Glutamatergic neuron (in vitro differentiated cells): ENCODE measurements around the gene LAD1. TPM values are rescaled to one million over a fixed set of nuclear protein-coding genes. Genes with fewer than 3 reads are reported as not detected.
A peak's percentile ranks its signal among the peaks of the same experiment; 100 is the strongest.

Experiments used
- DNase-seq: peaks from one replicate; pipeline ENCODE4 v3.0.0; 2022
- H3K27ac Mint-ChIP-seq: one replicate; pipeline ENCODE4 v1.8.0; 2020; ENCODE audit warnings: mild to moderate bottlenecking, mixed read lengths, inconsistent platforms; ENCODE audit not compliant: unreplicated experiment
- H3K27me3 Mint-ChIP-seq: one replicate; pipeline ENCODE4 v1.8.0; 2020; ENCODE audit warnings: mild to moderate bottlenecking, moderate library complexity, mixed read lengths, inconsistent platforms; ENCODE audit not compliant: unreplicated experiment
- H3K36me3 Mint-ChIP-seq: one replicate; pipeline ENCODE4 v1.8.0; 2020; ENCODE audit warnings: mild to moderate bottlenecking, mixed read lengths, inconsistent platforms; ENCODE audit not compliant: unreplicated experiment
- H3K4me1 Mint-ChIP-seq: one replicate; pipeline ENCODE4 v1.8.0; 2020; ENCODE audit warnings: mild to moderate bottlenecking, low read depth, mixed read lengths, inconsistent platforms; ENCODE audit not compliant: unreplicated experiment
- H3K4me3 Mint-ChIP-seq: one replicate; pipeline ENCODE4 v1.8.0; 2020; ENCODE audit warnings: mild to moderate bottlenecking, mixed read lengths, inconsistent platforms; ENCODE audit not compliant: unreplicated experiment
- H3K9me3 Mint-ChIP-seq: one replicate; pipeline ENCODE4 v1.8.0; 2020; ENCODE audit warnings: mild to moderate bottlenecking, moderate library complexity, mixed read lengths, inconsistent platforms; ENCODE audit not compliant: unreplicated experiment
- CTCF ChIP-seq: fragments of 200-600 bp; sonication (generic); IDR thresholded peaks from one replicate; pipeline ENCODE4 v1.5.0; 2021; ENCODE audit not compliant: partially characterized antibody, unreplicated experiment
- total RNA-seq: library from RNA; stranded (reverse); fragmentation: NEBNext Ultra II Directional; extraction: Animal tissue kit (Norgen Biotek cat#: 25700); gene quantifications from one replicate; pipeline ENCODE4 v1.2.1, GENCODE V29; 2021; ENCODE audit not compliant: unreplicated experiment

Gene LAD1
- total RNA-seq, 1 donor from 2014 or later = 0.25 TPM

- Mint-ChIP-seq H3K27ac (no peak overlapping the region), H3K4me3 (no peak overlapping the region), H3K27me3 (peaks cover 8% of the 10 kb centered on the region)
These were observed 63.8 kb downstream of the LAD1 start for GRCh38 chr1:201335174-201335870.

GRCh38 chr1:201334325-201335173 lies 64.6 kb downstream of the LAD1 start:
- no peak overlapping the region for H3K27ac Mint-ChIP-seq
- H3K27me3 Mint-ChIP-seq = peaks cover 8% of the 10 kb centered on the region
- H3K4me3 Mint-ChIP-seq = no peak overlapping the region
- DNase-seq = peak; percentile 6
- no peak for TF ChIP-seq CTCF
- H3K4me1 Mint-ChIP-seq = peaks cover 10% of the 10 kb centered on the region
- peaks cover 8% of the 10 kb centered on the region for H3K36me3 Mint-ChIP-seq
- peaks cover 6% of the 10 kb centered on the region for H3K9me3 Mint-ChIP-seq

More at GRCh38 chr1:201335174-201335870, 63.8 kb downstream of the LAD1 start:
- no peak for TF ChIP-seq CTCF
- Mint-ChIP-seq H3K36me3 (peaks cover 8% of the 10 kb centered on the region), H3K9me3 (peaks cover 4% of the 10 kb centered on the region), H3K4me1 (peaks cover 8% of the 10 kb centered on the region)
- DNase-seq = peak; percentile 1

- H3K27ac Mint-ChIP-seq = no peak overlapping the region
- no peak for TF ChIP-seq CTCF
- H3K27me3 Mint-ChIP-seq = peaks cover 8% of the 10 kb centered on the region
- peaks cover 6% of the 10 kb centered on the region for H3K9me3 Mint-ChIP-seq
- peaks cover 4% of the 10 kb centered on the region for H3K36me3 Mint-ChIP-seq
- peaks cover 11% of the 10 kb centered on the region for H3K4me1 Mint-ChIP-seq
- H3K4me3 Mint-ChIP-seq = no peak overlapping the region
- DNase-seq = peak; percentile 4
These were observed 66.3 kb downstream of the LAD1 start for GRCh38 chr1:201332616-201333335.

- DNase-seq = peak; percentile 4
- Mint-ChIP-seq H3K36me3 (no peaks in the 10 kb centered on the region), H3K4me3 (no peak overlapping the region), H3K27ac (no peak overlapping the region), H3K27me3 (peaks cover 7% of the 10 kb centered on the region), H3K9me3 (peaks cover 6% of the 10 kb centered on the region), H3K4me1 (peaks cover 11% of the 10 kb centered on the region)
- TF ChIP-seq CTCF = no peak
These were observed 67.1 kb downstream of the LAD1 start for GRCh38 chr1:201332021-201332420.
